ENCODE measurements around the gene TMEM125.

TMEM125 gene

GRCh38 chr1:43274125-43274803 lies 4.5 kb downstream of the TMEM125 start:
- DNase-seq (ENCODE audit: low read depth, low spot score) = no peak

- DNase-seq (ENCODE audit: low read depth, low spot score) = no peak
Observed at GRCh38 chr1:43274804-43275180, 5.0 kb downstream of the TMEM125 start.

GRCh38 chr1:43275826-43276620 lies 6.2 kb downstream of the TMEM125 start:
- no peak for DNase-seq (ENCODE audit: low read depth, low spot score)

DNA sequence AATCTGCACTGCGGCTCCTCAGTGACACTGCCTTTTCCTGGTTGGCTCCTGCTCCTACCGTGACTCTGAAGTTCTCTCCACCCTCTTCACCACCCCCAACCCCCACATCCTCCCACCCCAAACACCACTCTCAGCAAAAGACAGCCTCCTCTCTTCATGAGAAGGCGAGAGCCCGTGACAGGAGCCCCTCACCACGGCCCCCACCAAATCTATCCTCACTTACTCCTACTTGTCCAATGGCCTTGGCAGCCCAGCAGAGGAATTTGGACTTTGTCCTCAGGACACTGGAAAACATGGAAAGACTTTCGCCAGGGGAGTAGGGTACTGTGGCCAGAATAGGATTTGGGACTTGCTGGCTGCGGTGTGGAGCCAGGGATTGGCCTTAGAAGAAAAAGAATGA lies 6.9 kb downstream of the TMEM125 start:
- no peak for DNase-seq (ENCODE audit: low read depth, low spot score)

DNA sequence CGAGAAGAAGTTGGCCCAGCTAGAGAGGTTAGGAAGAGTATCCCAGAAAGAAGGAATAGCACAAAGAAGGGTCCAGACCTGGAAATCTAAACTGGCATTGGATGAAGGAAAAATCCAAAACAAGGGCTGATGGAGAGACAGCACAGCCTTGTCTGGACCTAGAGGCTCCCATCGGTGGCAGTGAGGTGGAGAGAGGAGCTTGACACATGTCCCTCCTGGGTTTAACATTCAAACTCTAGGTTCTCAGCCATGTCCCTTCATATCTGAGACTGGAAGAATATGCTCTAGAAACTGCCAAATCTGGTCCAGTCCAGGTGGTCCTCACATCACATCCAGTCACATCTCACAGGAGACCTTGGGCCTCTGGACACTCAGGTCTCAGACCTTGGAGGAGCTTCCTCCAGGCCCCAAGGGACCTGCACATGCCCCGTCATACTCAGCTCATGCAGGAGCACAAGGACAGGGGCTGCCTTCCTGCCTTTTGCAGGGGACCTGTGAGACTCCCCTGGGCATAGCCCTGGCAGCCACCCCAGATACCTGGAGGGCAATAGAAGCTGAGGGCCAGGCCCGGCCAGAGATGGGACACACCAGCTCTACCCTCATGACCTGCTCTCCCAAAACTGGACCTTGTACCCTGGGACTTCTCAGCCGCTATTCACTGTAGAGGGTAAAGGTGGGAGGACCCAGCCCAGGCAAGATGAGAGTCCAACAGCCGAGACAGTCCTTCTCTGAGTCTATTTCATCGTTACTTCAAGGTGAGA lies 7.5 kb downstream of the TMEM125 start:
- no peak for DNase-seq (ENCODE audit: low read depth, low spot score)

DNA sequence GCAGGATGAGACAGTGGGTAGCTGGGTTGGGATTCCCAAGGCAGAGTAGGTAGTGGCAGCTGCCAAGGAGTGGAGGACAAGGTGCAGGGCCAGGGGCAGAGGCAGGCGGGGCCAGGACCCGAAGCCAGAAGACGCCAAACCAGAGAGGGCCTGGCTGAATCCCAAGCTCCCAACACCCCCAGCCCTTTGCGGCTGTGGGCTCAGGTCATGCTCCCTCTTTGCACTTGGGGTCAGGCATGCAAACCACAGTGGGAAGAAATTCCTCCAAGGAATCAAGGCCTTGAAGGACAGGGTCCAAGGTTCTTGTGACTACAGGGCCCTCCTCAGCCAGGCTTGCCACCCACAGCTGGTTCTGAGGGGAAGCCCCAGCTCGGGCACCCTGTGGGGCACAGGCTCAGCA lies 9.4 kb downstream of the TMEM125 start:
- no peak for DNase-seq (ENCODE audit: low read depth, low spot score)

DNA sequence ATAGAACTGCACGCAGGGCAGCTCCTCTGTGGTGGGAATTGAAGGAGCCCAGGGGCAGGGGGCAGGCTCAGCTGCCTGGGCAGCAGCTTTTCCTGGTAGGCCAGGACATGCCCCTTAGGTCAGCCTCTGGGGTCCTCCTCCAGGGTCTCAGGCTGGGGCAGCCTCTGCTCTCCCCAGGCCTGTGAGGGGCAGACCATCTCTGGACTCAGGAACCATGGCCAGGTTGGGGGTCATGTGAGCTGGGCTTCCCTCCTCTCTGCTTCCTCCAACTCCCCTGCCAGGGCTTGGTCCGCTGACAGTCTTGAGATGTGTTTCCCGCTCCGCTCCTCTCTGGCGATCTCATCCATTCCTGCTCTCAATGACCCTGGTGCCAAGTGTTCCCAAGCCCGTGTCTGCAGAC lies 9.9 kb downstream of the TMEM125 start:
- no peak for DNase-seq (ENCODE audit: low read depth, low spot score)

- no peak for DNase-seq (ENCODE audit: low read depth, low spot score)
Observed at GRCh38 chr1:43280692-43281091, 10.9 kb downstream of the TMEM125 start.

GRCh38 chr1:43282220-43283195 lies 12.7 kb downstream of the TMEM125 start:
- no peak for DNase-seq (ENCODE audit: low read depth, low spot score)

- DNase-seq (ENCODE audit: low read depth, low spot score) = no peak
Observed at GRCh38 chr1:43284065-43284464, 14.3 kb downstream of the TMEM125 start.

DNA sequence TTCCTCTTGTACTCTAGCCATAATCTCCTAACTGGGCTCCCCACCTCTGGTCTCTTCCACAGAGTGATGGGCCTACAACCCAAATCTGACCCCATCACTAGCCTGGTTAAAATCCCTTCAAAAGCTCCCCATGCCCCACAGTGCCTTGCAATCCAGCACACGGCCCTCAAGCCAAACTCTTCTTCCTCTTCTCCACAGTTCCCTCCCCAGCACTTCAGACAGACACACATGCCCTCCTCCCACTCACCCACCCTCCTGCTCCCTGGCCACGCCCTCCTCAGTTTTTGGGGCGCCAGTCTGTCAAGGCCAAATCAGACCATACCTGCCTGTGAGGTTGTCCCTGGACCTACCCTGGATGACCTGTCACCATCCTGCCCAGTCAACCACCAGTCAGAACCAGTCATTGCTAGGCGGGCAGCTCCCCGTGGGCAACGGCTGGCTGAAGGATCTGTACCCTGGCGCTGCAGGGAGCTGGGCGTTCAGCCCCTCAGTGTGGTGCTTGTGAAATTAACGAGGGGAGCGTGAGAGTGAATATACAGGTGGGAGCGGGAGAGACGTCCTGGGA lies 14.8 kb downstream of the TMEM125 start:
- DNase-seq (ENCODE audit: low read depth, low spot score) = no peak

- no peak for DNase-seq (ENCODE audit: low read depth, low spot score)
Observed at GRCh38 chr1:43285269-43285990, 15.6 kb downstream of the TMEM125 start, which contains the start of gene C1orf210. TSS of gene C1orf210 (minus strand) at chr1:43285581. CDS start at chr1:43283270, 2,311 bp downstream.

DNA sequence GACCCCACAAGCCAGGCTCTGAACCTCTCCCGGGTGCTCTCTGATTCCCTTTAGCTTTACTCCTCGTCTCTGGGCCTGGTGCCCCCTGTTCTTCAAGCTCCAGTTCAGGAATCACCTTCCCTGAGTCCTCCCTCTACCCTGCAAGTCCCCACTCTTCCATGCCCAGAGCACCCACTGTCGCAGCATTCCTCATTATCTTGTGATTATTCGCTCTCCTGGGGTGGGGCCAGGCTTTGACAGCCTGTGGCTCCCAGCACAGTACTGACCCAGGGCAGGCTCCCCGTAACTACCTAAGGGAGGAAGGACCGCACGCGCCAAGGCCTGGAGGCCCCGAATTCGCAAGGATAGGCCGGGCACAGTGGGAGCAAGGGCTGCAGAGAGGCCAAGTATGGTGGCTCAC lies 16.3 kb downstream of the TMEM125 start:
- no peak for DNase-seq (ENCODE audit: low read depth, low spot score)

DNA sequence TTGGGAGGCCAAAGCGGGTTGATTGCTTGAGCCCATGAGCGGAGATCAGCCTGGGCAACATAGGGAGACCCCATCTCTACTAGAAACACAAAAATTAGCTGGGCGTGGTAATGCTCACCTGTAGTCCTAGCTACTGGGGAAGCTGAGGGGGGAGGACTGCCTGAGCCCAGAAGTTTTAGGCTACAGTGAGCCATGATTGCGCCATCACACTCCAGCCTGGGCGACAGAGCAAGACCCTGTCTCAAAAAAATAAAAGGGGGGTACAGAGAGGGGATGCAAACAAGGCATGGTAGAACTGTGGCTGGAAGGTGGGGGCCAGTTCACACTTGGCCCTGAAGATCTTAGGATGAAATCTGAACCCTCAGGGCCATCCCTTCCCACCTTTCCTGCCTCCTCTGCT lies 16.8 kb downstream of the TMEM125 start:
- DNase-seq (ENCODE audit: low read depth, low spot score) = no peak

DNA sequence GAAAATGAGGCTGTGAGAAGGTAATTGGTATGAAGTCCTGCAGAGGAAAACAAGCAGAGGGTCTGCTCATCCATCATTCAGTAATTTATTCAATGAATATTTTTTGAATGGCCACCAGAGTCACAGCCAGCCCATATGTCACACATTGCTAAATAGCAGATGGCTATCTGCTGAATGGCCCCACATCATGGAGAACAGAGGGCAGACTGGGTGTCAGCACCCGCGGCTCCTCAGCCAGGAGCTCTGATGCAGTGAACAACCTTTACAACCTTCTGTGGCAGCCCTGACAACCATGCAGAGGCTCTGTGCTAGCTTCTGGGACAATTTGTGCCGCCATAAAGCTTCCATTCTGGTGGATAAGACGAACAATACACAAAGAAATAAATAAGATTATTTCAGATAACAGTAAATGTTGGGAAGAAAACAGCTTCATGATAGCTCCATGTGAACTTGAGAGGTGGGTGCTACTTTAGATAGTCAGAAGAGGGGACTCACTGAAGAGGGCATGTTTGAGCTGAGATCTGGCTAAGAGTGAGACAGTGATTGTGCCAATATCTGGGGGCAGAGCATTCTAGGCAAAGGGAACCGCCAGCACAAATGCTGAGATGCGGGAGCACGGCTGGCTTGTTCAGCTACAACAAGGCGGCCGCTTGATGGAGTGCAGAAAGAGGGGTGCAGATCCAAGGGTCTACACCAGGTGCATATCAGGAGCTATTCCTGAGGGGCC lies 18.4 kb downstream of the TMEM125 start:
- DNase-seq (ENCODE audit: low read depth, low spot score) = no peak

DNA sequence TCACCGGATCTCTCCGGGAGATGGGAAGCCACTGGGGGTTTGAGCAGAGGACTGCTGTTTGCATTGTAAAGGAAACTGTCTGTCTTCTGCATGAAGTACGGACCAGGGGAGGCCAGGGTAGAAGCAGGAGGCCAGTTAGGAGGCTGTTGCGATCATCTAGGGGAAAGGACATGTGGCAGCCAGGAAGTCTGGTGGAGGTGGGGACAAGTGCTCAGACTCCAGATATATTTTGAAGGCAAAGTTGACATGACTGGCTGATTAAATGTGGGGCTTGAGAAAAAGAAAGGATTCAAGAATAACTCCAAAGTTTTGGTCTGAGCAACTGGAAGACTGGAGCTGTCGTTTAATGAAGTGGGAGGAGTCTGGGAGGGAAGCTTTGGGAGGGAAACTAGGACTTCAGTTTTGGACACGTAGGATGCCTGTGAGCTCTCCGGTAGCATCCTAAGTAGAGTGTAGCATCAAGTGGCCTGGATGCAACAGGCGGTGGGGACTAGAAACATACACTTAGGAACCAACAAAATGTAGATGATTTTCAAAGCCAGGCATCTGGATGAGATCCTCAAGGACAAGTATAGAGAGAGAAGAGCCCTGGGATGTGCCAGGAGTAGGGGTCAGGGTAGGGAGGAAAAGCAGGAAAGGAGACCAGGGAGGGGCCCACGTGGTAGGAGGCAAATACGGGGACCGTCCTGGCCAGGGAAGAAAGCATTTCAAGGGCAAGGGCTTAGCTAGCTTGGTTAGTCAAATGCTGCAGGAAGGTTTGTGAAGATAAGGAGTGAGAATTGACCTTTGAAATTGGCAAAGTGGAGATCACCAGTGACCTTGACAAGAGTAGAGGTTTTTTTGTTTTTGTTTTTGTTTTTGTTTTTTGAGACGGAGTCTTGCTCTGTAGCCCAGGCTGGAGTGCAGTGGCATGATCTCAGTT lies 19.3 kb downstream of the TMEM125 start:
- DNase-seq (ENCODE audit: low read depth, low spot score) = no peak

- DNase-seq (ENCODE audit: low read depth, low spot score) = no peak
Observed at GRCh38 chr1:43292216-43292615, 22.4 kb downstream of the TMEM125 start.

DNA sequence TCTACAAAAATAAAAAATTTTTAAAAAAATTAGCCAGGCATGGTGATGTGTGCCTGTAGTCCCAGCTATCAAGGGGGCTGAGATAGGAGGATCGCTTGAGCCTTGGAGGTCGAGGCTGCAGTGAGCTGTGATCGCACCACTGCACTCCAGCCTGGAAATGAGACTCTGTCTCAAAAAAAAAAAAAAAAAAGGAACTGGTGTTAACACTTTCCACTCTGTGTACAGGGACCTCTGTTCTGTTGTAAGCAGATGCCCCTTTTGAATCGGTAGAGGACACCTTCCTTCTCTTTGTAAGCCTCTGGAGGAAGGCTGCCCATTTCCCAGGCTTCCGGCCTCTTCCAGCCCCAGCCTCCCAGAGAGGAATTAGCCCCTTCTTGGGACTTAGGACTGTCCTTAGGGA lies 22.9 kb downstream of the TMEM125 start:
- DNase-seq (ENCODE audit: low read depth, low spot score) = no peak

GRCh38 chr1:43293176-43293575 lies 23.4 kb downstream of the TMEM125 start:
- no peak for DNase-seq (ENCODE audit: low read depth, low spot score)

Data from astrocyte of the hippocampus (primary cell).